Right lobe of liver (tissue), 4 donors: ENCODE results near the gene PPP2R5C.

Experiments used
- POLR2A ChIP-seq: fragments of 450-650 bp; IDR thresholded peaks from one replicate; pipeline ENCODE4 v1.6.1; 2017; ENCODE audit warnings: antibody characterized with exemption, mild to moderate bottlenecking
- TF ChIP-seq, protein P1 (sequence below), 4 donors: fragments of 200-600 bp in 3 of 4; fragments of 450-650 bp in 1 of 4; IDR thresholded peaks; one replicate each; pipeline versions ENCODE4 v1.5.1 to v1.8.0; 2016 to 2022; ENCODE audit warnings: antibody characterized with exemption in 4 of 4, mild to moderate bottlenecking in 2 of 4
- donor health status: DM: no; HTN: no; CAD: no.
- donor health status: DM: no; HTN: no; CAD: no.
- donor health status: DM: no; HTN: yes; CAD: no.

DNA sequence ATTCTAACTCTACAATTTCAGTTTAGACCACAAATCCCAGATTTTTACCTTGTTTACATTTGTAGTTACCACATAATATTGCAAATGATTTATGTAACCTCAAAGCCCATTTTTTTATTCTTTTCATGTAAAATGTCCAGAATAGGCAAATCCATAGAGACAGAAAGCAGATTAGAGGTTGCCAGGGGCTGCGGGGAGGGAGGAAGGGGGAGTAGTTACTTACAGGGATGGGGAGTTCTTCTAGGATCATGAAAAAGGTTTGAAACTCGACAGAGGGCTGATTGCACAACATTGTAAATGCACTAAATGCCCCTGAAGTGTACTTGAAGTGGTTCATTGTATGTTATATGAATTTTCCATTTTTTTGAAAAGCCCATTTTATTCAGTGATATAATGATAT is 66.5 kb downstream of the PPP2R5C start:
- TF ChIP-seq, protein P1, sequence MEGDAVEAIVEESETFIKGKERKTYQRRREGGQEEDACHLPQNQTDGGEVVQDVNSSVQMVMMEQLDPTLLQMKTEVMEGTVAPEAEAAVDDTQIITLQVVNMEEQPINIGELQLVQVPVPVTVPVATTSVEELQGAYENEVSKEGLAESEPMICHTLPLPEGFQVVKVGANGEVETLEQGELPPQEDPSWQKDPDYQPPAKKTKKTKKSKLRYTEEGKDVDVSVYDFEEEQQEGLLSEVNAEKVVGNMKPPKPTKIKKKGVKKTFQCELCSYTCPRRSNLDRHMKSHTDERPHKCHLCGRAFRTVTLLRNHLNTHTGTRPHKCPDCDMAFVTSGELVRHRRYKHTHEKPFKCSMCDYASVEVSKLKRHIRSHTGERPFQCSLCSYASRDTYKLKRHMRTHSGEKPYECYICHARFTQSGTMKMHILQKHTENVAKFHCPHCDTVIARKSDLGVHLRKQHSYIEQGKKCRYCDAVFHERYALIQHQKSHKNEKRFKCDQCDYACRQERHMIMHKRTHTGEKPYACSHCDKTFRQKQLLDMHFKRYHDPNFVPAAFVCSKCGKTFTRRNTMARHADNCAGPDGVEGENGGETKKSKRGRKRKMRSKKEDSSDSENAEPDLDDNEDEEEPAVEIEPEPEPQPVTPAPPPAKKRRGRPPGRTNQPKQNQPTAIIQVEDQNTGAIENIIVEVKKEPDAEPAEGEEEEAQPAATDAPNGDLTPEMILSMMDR (IDR thresholded peaks at IDR 0.05) = no peak
- TF ChIP-seq POLR2A = no peak
